Activated T-helper 1 cell treated with Interleukin-2 at 50 U/mL for 16 hours (primary cell): ENCODE measurements around the gene CFAP90.

Experiments used
- DNase-seq: peaks from one replicate; pipeline ENCODE4 v3.0.0-alpha.2; 2020; ENCODE audit warnings: low read depth

The CFAP90 gene

GRCh38 chr5:7868427-7868772, 17.5 kb upstream of the CFAP90 start:
- no peak for DNase-seq

DNA sequence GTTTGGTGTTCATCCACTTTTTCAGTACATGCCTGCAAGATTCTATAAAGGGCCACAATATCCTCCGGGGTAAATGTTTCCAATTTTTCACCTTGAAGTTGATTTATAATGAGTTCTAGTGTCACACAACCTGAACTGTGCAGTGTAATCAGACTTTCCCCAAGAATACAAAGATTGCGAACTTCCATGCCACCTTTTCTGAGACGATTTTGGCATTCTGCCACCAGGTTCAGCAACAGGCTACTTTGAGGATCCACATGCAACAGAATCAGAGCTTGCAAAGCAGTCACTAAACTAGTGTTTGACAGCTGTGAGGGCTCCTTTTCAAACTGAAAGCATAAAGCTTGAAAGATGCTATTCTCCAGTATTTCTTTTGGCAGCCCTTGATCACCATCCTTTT, 16.3 kb upstream of the CFAP90 start:
- no peak for DNase-seq

GRCh38 chr5:7866196-7866595, 15.3 kb upstream of the CFAP90 start:
- no peak for DNase-seq

- DNase-seq = no peak
Measured at GRCh38 chr5:7857926-7858632, 7.1 kb upstream of the CFAP90 start.

- DNase-seq = no peak
Measured at GRCh38 chr5:7857361-7857760, 6.4 kb upstream of the CFAP90 start.

DNA sequence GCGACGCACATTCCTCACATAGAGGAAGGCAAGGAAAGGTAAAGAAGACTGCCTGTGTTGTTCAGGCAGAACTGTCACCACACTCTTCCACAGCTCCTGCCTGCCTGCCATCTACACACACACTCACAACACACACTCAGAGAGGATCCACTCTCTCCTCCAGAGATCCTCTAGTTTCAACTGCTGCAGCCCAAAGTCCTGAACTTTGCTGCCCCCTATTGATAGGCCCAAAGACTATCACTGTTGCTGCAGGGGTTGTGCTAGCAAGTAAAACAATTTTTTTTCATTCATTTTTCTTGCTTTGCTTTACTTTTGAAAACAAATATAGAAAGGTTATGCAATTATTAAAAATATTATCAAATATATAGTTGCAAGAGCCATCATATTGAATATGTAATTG, 5.9 kb upstream of the CFAP90 start:
- no peak for DNase-seq

DNA sequence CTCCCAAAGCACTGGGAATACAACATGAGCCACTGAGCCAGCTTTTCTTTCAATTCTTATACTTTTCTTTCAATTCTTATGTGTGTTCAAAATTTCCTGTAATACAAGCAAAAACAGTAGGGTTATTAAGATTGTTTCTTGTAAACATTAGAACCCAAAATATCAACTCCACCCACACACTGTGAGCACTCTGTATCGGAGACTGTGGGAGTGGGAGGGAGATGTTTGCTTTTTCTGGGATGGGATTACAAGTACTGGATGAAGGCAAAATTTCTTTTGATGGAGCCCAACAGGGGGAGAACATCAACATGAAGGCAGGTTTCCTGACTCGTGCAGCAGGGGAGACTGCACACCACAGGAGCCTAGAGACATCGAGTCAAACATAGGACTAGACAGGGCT, 4.7 kb upstream of the CFAP90 start:
- DNase-seq = no peak

- no peak for DNase-seq
Measured at GRCh38 chr5:7852988-7853387, 2.1 kb upstream of the CFAP90 start.

DNA sequence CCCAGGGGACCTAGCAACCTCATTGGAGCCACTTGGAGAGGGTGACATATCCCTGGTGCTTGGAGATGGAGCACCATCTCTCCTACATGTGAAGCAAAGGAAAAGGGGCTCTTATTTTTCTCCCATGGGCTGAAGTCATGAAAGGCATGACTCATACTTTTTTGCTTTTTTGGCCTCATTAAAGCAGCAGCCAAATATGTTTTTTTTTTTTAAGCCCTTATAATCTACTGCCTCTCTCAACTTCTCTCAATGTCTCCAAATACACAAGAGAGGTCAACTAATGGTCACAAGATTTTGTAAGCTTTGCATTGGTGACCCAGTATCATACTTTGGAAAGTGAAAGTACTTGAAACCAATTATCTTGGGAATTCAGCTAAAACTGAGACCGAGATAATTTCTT, 1.6 kb upstream of the CFAP90 start:
- DNase-seq = no peak

GRCh38 chr5:7851617-7852289, 820 bp upstream of the CFAP90 start:
- no peak for DNase-seq

DNA sequence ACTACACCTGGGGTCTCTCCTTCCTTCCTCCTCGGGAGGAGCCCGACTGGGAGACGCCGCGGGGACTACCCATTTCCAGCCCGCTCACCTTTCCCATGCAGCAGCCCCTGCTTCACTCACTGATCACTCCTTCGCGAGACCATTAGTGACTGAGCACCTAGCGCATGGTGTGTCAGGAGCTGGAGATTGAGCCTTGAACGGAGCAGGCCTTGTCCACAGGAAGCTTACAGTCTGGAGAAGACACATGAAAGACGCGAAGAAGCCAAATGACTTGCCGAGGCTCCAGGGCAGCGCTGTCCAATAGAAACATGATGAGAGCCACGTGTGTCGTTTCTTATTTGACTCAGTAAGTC, 283 bp upstream of the CFAP90 start:
- no peak for DNase-seq

DNA sequence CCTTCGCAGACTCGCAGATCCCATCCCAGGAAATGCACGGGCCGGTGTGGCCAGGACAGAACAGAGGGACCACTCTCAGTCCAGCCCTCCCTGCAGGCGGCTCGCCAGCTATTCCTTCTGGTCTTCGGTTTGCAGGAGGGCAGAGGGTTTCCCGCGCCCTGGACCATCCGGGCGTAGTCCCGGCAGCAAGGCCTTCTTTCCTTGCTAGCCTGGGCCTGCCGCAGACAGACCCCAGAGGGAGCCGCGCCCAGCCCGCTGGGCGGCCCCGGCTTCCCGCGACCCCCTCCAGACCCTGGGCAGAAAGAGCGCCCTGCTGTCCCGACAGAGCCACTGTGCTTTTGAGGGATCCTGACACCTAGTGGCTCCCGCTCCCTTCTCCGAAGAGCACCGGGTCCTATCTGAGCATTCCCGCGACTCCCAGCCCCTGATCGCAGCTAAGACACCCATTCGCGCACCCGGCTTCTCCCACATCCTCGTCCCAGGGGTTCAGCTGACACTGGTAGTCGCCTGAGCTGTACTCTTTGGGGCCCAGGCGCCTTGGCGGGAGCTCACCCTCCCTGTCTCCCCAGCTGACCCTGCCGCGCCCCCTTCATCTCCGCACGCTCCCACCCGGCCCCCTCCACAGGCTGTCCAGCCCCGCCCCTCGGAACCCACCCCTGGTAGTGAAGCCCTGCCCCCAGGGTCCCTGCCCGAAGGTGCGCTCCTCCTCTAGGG, 1.1 kb downstream of the CFAP90 start:
- no peak for DNase-seq

DNA sequence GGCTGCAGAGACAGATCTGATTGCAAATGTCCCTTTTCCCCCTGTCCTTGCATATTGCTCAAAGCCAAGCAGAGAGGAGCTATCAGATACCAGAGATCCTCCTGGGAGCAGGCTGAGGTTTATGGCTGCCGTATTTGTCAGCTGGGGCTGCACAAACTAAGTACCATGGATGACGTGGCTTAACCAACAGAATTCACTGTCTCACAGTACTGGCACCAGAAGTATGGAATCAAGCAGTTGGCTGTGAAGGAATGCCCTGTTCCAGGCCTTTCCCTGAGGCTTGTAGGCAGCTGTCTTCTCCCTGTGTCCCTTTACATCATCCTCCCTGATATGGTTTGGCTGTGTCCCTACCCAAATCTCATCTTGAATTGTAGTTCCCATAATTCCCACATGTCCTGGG, 2.6 kb downstream of the CFAP90 start:
- DNase-seq = no peak

- no peak for DNase-seq
Measured at GRCh38 chr5:7846327-7846726, 4.6 kb downstream of the CFAP90 start.

- DNase-seq = no peak
Measured at GRCh38 chr5:7845557-7845956, 5.4 kb downstream of the CFAP90 start.

DNA sequence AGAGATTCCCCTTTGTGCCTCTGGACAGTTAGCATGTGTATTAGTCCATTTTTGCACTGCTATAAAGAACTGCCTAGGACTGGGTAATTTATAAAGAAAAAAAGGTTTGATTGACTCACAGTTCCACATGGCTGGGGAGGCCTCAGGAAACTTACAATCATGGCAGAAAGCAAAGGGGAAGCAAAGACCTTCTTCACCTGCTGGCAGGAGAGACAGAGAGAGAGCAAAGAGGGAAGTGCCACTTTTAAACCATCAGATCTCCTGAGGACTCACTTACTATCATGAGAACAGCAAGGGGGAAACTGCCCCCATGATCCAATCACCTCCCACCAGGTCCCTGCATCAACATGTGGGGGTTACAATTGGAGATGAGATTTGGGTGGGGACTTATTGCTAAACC, 6.0 kb downstream of the CFAP90 start:
- no peak for DNase-seq

DNA sequence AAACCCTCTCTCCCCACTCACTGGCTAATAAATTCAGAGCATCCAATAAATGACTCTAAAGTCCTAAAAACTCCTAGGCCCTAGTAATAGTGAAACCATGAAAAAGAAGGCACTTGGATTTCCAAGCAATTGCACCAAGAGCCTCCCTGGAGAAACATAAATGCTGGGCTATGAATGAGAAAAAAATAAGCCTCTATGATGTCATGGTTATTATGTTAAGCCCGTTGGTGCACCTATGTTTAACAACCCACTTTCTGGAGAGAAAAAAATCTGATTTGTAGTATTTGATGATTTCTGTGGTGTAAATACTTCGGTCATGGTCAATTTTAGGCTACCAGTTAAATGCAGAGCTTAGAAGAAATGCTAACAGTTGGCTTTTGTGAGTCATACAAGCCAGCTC, 8.4 kb downstream of the CFAP90 start:
- DNase-seq = no peak

DNA sequence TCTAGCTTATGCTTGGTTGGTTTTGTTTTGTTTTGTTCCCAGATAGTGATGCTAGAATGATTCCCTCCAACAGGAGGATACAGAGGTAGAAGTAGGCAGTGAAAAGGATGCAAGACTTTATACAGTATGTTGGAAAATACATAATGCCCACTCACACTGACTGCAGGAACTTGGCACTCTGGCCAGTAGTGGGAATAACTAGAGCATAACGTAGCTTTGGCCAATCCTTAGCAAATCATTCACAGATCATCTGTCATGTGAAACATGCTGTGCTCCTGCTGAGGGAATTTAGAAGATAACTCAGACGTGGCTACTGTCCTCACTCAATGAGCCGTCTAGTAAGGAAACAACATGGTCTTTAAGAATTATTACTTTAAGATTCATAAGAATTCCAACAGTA, 13.5 kb downstream of the CFAP90 start:
- no peak for DNase-seq

DNA sequence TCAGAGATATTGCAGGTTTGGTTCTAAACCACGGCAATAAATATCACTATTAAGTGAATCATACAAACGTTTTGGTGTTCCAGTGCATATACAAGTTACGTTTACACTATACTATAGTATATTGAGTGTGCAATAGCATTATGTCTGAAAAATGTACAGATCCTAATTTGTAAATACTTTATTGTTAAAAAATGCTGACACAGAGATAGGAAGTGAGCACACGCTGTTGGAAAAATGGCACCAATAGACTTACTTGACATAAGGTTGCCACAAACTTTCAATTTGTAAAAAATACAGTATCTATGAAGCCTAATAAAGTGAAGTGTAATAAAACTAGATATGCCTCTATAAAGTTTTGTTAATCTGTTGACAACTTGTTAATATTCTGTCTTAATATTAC, 16.0 kb downstream of the CFAP90 start:
- DNase-seq = no peak

- DNase-seq = no peak
Measured at GRCh38 chr5:7828269-7828668, 22.7 kb downstream of the CFAP90 start.

- no peak for DNase-seq
Measured at GRCh38 chr5:7827610-7828009, 23.3 kb downstream of the CFAP90 start.

- DNase-seq = no peak
Measured at GRCh38 chr5:7825630-7826029, 25.3 kb downstream of the CFAP90 start.

DNA sequence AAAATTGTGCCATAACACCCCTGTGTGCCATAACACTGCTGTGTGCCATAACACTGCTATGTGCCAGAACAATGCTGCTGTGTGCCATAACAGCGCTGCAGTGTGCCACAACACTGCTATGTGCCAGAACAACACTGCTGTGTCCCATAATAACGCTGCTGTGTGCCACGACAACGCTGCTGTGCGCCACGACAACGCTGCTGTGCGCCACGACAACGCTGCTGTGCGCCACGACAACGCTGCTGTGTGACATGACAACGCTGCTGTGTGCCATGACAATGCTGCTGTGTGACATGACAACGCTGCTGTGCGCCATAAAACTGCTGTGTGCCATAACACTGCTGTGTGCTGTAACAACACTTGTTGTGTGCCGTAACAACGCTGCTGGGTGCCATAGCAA, 25.9 kb downstream of the CFAP90 start:
- DNase-seq = no peak

DNA sequence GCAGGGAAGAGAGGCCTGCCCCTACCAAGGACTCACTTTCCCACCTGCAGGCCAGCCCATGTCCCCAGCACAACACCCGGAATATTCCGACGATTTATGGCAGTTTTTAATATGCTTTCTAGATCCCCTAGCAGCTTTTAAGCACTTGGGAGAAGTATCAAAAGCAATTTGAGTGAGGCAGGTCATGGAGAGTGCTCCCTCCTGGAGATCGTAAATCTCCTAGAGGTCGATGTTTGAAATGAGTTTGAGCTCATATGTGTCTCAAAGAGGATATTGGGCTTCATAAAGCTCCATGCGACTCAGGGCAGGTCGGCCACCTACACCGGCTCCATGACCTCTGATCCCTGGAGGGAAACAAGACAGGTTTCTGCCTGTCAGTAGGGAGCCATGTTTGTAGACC, 27.3 kb downstream of the CFAP90 start:
- DNase-seq = no peak
